K562 (cell line): ENCODE data around the gene LEMD3. TPM values are rescaled to one million over a fixed set of nuclear protein-coding genes. Genes with fewer than 3 reads are reported as not detected.

Experiments used
- ATAC-seq: fragments of 200-7000 bp; cut with Tn5 transposase; 3 replicates; pipeline ENCODE4 v1.9.1; 2020; ENCODE audit warnings: moderate library complexity
- BruUV-seq: library from RNA; stranded (reverse); fragments of 400-500 nt; replicated peaks from 2 replicates; lab custom pipeline; 2021; lab: Mats Ljungman, UMichigan
- CTCF ChIA-PET: fragments of 300-600 bp; formaldehyde crosslinking; extraction: SDS; loops from one replicate; lab custom pipeline; 2021; ENCODE audit warnings: low intra/inter-chr PET ratio; lab: Yijun Ruan, JAX
- POLR2A ChIA-PET: fragments of 300-600, 350-650 bp; sonication (Branson Sonifier 250); formaldehyde crosslinking; extraction: SDS; loops from one replicate; lab custom pipeline; 2021; ENCODE audit warnings: antibody characterized with exemption, inconsistent platforms; lab: Yijun Ruan, JAX
- DNase-seq, 4 experiments: peaks; one replicate each; pipeline versions ENCODE4 v3.0.0 to v3.0.0-alpha.2; 2011 to 2018; ENCODE audit warnings: low spot score in 3 of 4, mixed read lengths in 3 of 4; ENCODE audit errors: extremely low read depth in 1 of 4
- FAIRE-seq: peaks from 2 replicates; lab custom pipeline; 2011; peaks lifted over from hg19 to GRCh38; lab: Jason Lieb, UNC
- H2AFZ ChIP-seq: 2 replicates; pipeline ENCODE4 v1.6.0; 2011; ENCODE audit warnings: low read depth, low read length, control low read depth, inconsistent platforms
- H3K27ac ChIP-seq: fragments of 200-600 bp; 3 replicates; pipeline ENCODE4 v1.8.0; 2011; ENCODE audit warnings: low read depth, mild to moderate bottlenecking, control low read depth, inconsistent platforms, low read length, moderate library complexity, mixed read lengths; ENCODE audit errors: extremely low read depth
- H3K27me3 ChIP-seq, 2 experiments: fragments of 300-600 bp in 1 of 2; 2 replicates in 1 of 2; 3 replicates in 1 of 2; pipeline versions ENCODE4 v1.6.0 to v1.8.0; 2011; ENCODE audit warnings: inconsistent platforms in 2 of 2, low read length in 2 of 2, mild to moderate bottlenecking in 1 of 2, mixed read lengths in 1 of 2, moderate library complexity in 1 of 2; ENCODE audit not compliant: control insufficient read depth in 2 of 2, insufficient read depth in 2 of 2
- H3K36me3 ChIP-seq: fragments of 300-600 bp; 3 replicates; pipeline ENCODE4 v1.8.0; 2011; ENCODE audit warnings: mild to moderate bottlenecking, low read length, inconsistent platforms; ENCODE audit not compliant: control insufficient read depth, insufficient read depth
- H3K4me1 ChIP-seq, 2 experiments: fragments of 200-600 bp in 1 of 2; replicated peaks in 1 of 2; 2 replicates in 1 of 2; 3 replicates in 1 of 2; pipeline versions ENCODE4 v1.5.1 to v1.8.0; 2011; ENCODE audit warnings: inconsistent platforms in 2 of 2, low read length in 2 of 2, mild to moderate bottlenecking in 1 of 2, mixed read lengths in 1 of 2, moderate library complexity in 1 of 2; ENCODE audit not compliant: control insufficient read depth in 2 of 2, insufficient read depth in 2 of 2
- H3K4me2 ChIP-seq: 2 replicates; pipeline ENCODE4 v1.6.1; 2011; ENCODE audit warnings: low read length, control low read depth, inconsistent platforms, mixed read lengths; ENCODE audit not compliant: insufficient read depth
- H3K4me3 ChIP-seq: fragments of 200-600 bp; sonication (generic), shearing (Covaris generic); 2 replicates; pipeline ENCODE4 v1.5.1; 2016; ENCODE audit warnings: control low read depth, inconsistent platforms
- H3K79me2 ChIP-seq: fragments of 200-600 bp; 3 replicates; pipeline ENCODE4 v1.8.0; 2011; ENCODE audit warnings: low read length, inconsistent platforms; ENCODE audit not compliant: control insufficient read depth, insufficient read depth
- H3K9ac ChIP-seq, 2 experiments: 2 replicates each; pipeline versions ENCODE4 v1.6.0 to v1.6.1; 2011; ENCODE audit warnings: low read depth in 2 of 2, low read length in 2 of 2, control low read depth in 1 of 2, inconsistent platforms in 1 of 2, mild to moderate bottlenecking in 1 of 2, mixed read lengths in 1 of 2; ENCODE audit not compliant: insufficient read depth in 1 of 2
- H3K9me1 ChIP-seq: one replicate; pipeline ENCODE4 v1.6.0; 2011; ENCODE audit warnings: inconsistent platforms, mild to moderate bottlenecking, low read length, moderate library complexity; ENCODE audit not compliant: control insufficient read depth, insufficient read depth
- H3K9me3 ChIP-seq: replicated peaks from 2 replicates; pipeline ENCODE4 v1.5.1; 2011; ENCODE audit warnings: low read depth, low read length, inconsistent platforms; ENCODE audit not compliant: control insufficient read depth, insufficient read depth
- H4K20me1 ChIP-seq: replicated peaks from 2 replicates; pipeline ENCODE4 v1.6.1; 2011; ENCODE audit warnings: low read length, inconsistent platforms, mixed read lengths; ENCODE audit not compliant: control insufficient read depth, insufficient read depth
- ETS1 ChIP-seq: conservative IDR thresholded peaks from 2 replicates; pipeline ENCODE4 v1.6.1; 2011; ENCODE audit warnings: low read depth, mild to moderate bottlenecking, low read length; ENCODE audit not compliant: control insufficient read depth
- GTF2B ChIP-seq: IDR thresholded peaks from 2 replicates; pipeline ENCODE4 v1.6.1; 2011; ENCODE audit not compliant: insufficient read length; ENCODE audit errors: extremely low read depth
- RFX1 ChIP-seq: fragments of 450-650 bp; IDR thresholded peaks from 2 replicates; pipeline ENCODE4 v1.6.1; 2016; ENCODE audit warnings: mild to moderate bottlenecking, moderate library complexity
- TFAP4 ChIP-seq: sonication (generic); formaldehyde crosslinking; IDR thresholded peaks from 2 replicates; pipeline ENCODE4 v1.8.0; 2022; ENCODE audit warnings: missing genetic modification reagents, mild to moderate bottlenecking, moderate library complexity, borderline replicate concordance
- ZKSCAN3 ChIP-seq: fragments of 250-450 bp; sonication (Bioruptor Pico); IDR thresholded peaks from 2 replicates; pipeline ENCODE4 v1.4.0; 2020
- in situ Hi-C: fragments of 300-500 bp; cut with MboI; formaldehyde crosslinking; loops from 4 replicates; pipeline ENCODE4 v1.15.0; 2018; ENCODE audit warnings: inconsistent platforms, mixed read lengths
- intact Hi-C: fragments of 100-400 bp; cut with micrococcal nuclease; formaldehyde crosslinking; loops from 2 replicates; pipeline ENCODE4 v1.14.2; 2022
- polyA plus RNA-seq, 8 experiments: library from polyadenylated mRNA; depleted of rRNA in 4 of 8; stranded (reverse) in 5 of 8; unstranded in 3 of 8; fragments of >200 nt; fragmentation: Nextera tagmentation in 2 of 8; fragmentation: Illumina TruSeq in 1 of 8; extraction: Ambion mirVana in 2 of 8; extraction: Trizol in 1 of 8; gene quantifications; 2 replicates each; pipeline versions ENCODE4 v1.2.1 to v1.2.3, GENCODE V29; 2011 to 2014; ENCODE audit warnings: inconsistent platforms in 1 of 8, missing spikeins in 1 of 8
- total RNA-seq, 7 experiments: library from RNA; depleted of rRNA in 6 of 7; stranded (reverse); fragments of >200 nt in 6 of 7; fragmentation: Illumina TruSeq in 2 of 7; extraction: Trizol in 2 of 7; gene quantifications; 2 replicates each; pipeline versions ENCODE4 v1.2.1 to v1.2.3, GENCODE V29; 2011 to 2021; ENCODE audit warnings: low replicate concordance in 1 of 7

The LEMD3 gene
- total and polyA plus RNA-seq, 9 of the 15 experiments (the other 6 are each of a cell fraction or from before 2014, with no cell fraction given) = 6.8 to 37.4 (median 17.2) TPM

- Histone ChIP-seq H3K9me3 (no peaks in the 10 kb centered on the region), H3K4me3 (no peak overlapping the region), H3K4me2 (no peak overlapping the region), H3K79me2 (no peaks in the 10 kb centered on the region), H3K9me1 (no peaks in the 10 kb centered on the region), H3K27ac (no peak overlapping the region), H3K4me1 (peaks cover 0 to 4% of the 10 kb centered on the region in 2 experiments; a peak in 3 of 5 replicates), H3K27me3 (peaks cover 5 to 6% of the 10 kb centered on the region in 2 experiments; a peak in 3 of 5 replicates), H2AFZ (no peak overlapping the region), H3K9ac (no peak overlapping the region), H4K20me1 (no peaks in the 10 kb centered on the region), H3K36me3 (no peaks in the 10 kb centered on the region)
- in situ Hi-C loops = no loop called here
- POLR2A ChIA-PET = interaction anchor here (1.1 kb wide), 1 partner anchor 9 kb away, joined by 4 read pairs; no protein-coding TSS in a partner anchor
- CTCF ChIA-PET = no interaction called here
- no peak for ATAC-seq
- no peak for DNase-seq
- no peak for FAIRE-seq
- intact Hi-C loops = no loop called here
- BruUV-seq = no TSS peak
- TF ChIP-seq TFAP4 (CRISPR knock-in tag) (no peak), GTF2B (no peak), ETS1 (no peak), RFX1 (no peak), ZKSCAN3 (CRISPR knock-in tag) (no peak)
These were observed 17.4 kb upstream of the LEMD3 start for GRCh38 chr12:65152012-65152411.
